GM12872 (cell line): Measurements from ENCODE around the gene ARFRP1.

Experiments used
- TF ChIP-seq, protein P1 (sequence below): IDR thresholded peaks from 3 replicates; pipeline ENCODE4 v1.5.1; 2011; ENCODE audit warnings: low read depth, mild to moderate bottlenecking, low read length, moderate library complexity; ENCODE audit not compliant: insufficient read depth

ARFRP1 gene

DNA sequence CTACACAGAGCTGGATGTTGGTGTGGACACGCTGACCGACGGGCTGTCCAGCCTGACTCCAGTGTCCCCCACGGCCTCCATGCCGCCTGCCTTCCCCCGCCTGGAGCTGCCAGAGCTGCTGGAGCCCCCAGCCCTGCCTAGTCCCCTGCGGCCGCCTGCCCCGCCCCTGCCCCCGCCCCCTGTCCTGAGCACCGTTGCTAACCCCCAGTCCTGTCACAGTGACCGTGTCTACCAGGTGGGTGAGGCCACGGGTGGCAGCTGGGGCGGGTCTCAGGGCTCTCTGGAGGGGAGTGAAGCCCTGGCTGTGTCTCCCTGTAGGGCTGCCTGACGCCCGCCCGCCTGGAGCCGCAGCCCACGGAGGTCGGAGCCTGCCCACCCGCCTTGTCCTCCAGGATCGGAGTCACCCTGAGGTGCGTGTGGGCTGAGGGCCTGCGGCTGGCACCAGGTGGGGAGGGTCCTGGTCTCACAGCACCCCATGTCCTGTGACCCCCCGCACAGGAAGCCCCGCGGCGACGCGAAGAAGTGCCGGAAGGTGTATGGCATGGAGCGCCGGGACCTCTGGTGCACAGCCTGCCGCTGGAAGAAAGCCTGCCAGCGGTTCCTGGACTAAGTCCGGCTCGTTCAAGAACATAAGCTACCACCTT lies 34.7 kb upstream of the ARFRP1 start:
- TF ChIP-seq, protein P1, sequence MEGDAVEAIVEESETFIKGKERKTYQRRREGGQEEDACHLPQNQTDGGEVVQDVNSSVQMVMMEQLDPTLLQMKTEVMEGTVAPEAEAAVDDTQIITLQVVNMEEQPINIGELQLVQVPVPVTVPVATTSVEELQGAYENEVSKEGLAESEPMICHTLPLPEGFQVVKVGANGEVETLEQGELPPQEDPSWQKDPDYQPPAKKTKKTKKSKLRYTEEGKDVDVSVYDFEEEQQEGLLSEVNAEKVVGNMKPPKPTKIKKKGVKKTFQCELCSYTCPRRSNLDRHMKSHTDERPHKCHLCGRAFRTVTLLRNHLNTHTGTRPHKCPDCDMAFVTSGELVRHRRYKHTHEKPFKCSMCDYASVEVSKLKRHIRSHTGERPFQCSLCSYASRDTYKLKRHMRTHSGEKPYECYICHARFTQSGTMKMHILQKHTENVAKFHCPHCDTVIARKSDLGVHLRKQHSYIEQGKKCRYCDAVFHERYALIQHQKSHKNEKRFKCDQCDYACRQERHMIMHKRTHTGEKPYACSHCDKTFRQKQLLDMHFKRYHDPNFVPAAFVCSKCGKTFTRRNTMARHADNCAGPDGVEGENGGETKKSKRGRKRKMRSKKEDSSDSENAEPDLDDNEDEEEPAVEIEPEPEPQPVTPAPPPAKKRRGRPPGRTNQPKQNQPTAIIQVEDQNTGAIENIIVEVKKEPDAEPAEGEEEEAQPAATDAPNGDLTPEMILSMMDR: no peak

DNA sequence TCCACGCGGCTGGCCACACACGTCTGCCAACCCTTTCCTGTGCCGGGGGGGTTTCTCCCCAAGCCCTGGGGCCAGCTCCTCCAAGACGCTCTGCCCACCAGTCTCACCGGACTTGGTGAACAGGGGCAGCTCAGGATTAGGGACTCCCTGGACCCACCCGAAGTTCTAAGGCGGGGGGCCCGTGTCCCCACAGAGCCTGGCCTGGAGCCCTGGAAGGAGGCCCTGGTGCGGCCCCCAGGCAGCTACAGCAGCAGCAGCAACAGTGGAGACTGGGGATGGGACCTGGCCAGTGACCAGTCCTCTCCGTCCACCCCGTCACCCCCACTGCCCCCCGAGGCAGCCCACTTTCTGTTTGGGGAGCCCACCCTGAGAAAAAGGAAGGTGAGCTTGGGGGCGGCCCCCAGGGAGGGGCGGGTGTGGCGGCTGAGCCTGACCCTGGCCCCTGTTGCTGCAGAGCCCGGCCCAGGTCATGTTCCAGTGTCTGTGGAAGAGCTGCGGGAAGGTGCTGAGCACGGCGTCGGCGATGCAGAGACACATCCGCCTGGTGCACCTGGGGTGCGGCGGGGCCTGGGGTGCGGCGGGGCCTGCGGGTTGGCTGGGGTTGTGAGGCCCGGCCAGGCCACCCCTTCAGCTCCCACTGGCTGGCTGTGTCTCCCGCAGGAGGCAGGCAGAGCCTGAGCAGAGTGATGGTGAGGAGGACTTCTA lies 34.1 kb upstream of the ARFRP1 start:
- TF ChIP-seq, protein P1: no peak

DNA sequence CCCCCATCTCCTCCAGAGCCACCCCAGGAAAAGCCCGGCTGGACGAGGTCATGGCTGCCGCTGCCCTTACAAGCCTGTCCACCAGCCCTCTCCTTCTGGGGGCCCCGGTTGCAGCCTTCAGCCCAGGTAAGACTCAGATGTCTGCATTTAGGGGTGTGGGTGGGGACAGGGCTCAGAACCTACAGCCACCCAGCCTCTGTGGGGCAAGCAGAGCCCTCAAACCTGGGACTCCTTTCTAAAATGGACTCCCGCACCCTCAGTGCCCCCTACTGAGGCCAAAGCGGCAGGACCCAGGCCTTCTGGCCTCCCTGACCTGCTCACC lies 33.5 kb upstream of the ARFRP1 start:
- TF ChIP-seq, protein P1: no peak

DNA sequence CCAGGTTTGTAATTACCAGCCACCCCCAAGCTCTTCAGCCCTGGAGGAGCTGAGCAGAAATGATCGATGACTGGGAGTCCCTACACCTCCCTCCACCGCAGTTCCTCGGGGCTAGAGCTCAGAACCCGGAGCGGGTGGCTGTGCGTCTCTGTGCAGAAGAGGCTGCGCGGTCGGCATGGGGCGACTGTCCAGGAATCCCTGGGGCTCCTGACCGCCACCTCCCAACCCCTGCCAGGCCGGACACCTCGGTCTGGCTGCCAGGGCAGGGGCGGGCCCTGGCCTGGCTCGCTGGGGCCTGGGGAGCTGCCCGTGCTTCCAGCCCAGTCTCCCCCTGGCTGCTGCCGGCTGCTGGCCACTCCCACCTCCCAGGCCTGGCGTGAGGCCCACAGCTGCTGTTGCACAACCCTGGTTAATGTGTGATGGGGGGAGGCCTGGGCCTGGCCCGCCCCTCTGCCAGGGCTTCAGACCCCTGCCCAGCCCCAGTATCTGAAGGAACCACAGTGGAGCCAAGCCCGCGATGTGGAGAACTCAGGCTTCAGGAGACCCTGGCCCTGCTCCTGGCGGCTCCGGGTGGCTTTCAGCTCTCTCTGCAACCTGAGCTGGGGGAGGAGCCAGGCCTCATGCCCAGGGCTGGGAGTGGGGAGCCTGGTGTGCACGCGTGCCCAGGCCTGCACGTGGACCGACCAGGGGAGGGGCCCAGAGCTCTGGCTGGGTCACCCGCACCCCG lies 33.0 kb upstream of the ARFRP1 start:
- TF ChIP-seq, protein P1: 0 out of 3 replicates have a peak, but pooled peaks have one; percentile 4

DNA sequence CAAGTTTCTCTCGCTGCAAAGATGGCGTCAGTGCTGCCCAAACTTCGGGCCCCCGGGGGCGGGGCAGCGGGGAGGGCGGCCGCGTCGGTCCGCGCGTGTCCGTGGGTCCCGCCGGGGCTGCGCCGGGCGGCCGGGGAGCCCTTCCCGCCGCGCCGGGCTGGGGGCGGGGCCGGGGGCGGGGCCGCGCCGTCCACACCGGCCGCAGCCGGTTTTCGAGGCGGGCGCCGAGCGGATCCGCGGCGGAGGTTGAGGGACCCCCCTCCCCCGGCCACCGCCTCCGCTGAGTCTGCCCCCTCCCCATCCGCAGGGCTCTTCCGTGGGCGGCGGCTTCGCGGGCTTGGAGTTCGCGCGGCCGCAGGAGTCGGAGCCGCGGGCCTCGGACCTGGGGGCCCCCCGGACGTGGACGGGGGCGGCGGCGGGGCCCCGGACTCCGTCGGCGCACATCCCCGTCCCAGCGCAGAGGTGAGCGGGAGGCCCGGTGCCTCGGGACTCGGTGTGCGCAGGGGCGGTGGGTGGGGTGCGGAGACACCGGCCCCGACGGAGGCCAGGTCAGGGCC lies 32.4 kb upstream of the ARFRP1 start:
- TF ChIP-seq, protein P1: no peak

DNA sequence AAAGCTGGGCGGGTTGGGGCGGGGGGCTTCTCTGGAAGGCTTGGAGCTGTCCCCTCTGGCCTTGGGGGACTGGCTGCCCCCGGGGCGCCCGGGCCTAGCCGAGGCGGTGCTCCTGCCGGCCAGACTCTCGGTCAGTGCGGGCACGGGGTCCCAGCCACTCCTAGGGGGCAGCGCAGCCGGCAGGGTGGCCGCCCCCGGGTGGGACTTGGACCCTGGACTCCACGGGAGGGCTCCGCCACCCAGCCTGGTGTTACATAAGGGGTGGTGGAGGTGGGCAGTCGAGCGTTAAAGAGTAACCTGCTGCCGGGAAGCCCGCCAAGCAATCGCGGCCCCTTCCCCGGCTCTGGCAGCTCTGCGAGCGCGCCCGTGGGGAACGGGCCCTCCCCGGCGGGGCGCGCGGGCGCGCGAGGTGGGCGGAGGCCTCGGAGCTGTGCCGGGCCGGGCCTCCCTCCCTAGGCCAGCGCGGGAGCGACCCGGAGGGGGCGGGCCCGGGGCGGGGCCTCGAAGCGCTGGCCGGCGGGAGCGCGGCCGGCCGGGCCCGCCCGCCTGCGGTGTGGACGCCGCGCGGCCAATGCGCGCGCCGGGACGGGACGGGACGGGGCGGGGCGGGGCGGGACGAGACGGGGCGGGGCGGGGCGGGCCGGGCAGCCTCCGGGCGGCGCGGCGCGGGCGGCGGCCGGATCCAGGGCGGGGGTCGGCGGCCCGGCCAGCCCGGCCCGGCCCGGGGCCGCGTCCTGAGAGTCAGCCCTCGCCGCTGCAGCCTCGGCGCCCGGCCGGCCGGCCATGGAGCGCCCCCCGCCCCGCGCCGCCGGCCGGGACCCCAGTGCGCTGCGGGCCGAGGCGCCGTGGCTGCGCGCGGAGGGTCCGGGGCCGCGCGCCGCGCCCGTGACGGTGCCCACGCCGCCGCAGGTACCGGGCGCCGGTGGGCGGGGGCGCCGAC lies 31.6 kb upstream of the ARFRP1 start, which contains the start of gene SLC2A4RG:
Gene SLC2A4RG (plus strand): TSS at position 647 of the 940 bp plus-strand sequence. CDS start 137 bp downstream, at position 784.
- TF ChIP-seq, protein P1: no peak
